GM12873 (cell line): Measurements from ENCODE around the gene BRSK2.

Source experiments
- TF ChIP-seq, protein P1 (sequence below): IDR thresholded peaks from 2 replicates; pipeline ENCODE4 v1.5.1; 2012; ENCODE audit warnings: low read depth, mild to moderate bottlenecking, moderate library complexity, low read length, control low read depth; ENCODE audit not compliant: insufficient read depth; ENCODE audit errors: missing control alignments

BRSK2 gene

DNA sequence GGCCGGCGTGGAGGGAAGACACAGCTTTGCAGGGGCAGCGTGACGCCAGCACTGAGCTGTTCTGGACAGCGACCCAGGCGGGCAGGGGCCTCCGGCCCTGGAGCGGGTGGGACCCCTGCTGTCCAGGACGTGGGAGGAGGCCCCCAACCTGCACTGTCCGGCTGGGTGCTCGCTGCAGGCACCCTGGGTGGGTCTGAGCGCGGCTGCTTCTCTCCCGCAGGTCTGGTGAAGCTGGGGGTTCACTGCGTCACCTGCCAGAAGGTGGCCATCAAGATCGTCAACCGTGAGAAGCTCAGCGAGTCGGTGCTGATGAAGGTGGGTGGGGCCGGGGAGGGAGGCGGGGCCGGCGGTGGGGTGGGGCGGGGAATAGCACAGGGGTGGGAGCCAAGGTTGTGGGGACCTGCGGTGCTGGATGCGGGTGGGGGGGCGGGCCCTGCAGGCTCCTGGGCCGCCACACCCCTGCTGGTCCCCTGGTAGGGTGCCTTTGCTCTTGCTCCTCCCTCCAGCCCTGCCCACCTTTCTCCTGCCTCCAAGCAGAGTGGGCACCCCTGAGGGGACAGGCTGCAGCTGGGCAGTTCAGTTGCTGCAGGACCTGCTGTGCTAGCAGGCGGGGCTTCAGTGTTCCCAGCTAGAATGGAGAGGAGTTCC is 46.2 kb downstream of the BRSK2 start:
- TF ChIP-seq, protein P1, sequence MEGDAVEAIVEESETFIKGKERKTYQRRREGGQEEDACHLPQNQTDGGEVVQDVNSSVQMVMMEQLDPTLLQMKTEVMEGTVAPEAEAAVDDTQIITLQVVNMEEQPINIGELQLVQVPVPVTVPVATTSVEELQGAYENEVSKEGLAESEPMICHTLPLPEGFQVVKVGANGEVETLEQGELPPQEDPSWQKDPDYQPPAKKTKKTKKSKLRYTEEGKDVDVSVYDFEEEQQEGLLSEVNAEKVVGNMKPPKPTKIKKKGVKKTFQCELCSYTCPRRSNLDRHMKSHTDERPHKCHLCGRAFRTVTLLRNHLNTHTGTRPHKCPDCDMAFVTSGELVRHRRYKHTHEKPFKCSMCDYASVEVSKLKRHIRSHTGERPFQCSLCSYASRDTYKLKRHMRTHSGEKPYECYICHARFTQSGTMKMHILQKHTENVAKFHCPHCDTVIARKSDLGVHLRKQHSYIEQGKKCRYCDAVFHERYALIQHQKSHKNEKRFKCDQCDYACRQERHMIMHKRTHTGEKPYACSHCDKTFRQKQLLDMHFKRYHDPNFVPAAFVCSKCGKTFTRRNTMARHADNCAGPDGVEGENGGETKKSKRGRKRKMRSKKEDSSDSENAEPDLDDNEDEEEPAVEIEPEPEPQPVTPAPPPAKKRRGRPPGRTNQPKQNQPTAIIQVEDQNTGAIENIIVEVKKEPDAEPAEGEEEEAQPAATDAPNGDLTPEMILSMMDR, result no peak

- TF ChIP-seq, protein P1, result no peak
Observed at GRCh38 chr11:1436468-1437039, 46.8 kb downstream of the BRSK2 start.

DNA sequence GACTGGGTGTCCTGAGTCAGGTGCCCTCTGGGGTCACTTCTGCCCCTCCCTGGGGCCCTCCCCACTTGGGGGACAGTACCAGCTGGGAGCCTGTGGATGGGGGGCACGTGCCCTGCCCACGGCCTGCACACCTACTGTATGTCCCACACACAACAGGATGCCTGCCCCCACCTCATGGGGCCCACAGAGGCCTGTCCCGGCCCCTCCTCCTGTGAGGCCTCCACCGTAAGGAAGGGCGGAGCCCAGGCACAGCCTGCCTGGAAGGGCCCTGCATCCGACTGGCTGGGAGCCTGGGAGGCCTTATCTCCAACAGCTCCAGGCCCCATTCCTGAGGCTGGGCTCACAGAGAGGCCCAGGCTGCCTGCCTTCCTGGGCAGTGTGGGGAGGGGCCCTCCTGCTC is 47.8 kb downstream of the BRSK2 start:
- TF ChIP-seq, protein P1, result no peak

DNA sequence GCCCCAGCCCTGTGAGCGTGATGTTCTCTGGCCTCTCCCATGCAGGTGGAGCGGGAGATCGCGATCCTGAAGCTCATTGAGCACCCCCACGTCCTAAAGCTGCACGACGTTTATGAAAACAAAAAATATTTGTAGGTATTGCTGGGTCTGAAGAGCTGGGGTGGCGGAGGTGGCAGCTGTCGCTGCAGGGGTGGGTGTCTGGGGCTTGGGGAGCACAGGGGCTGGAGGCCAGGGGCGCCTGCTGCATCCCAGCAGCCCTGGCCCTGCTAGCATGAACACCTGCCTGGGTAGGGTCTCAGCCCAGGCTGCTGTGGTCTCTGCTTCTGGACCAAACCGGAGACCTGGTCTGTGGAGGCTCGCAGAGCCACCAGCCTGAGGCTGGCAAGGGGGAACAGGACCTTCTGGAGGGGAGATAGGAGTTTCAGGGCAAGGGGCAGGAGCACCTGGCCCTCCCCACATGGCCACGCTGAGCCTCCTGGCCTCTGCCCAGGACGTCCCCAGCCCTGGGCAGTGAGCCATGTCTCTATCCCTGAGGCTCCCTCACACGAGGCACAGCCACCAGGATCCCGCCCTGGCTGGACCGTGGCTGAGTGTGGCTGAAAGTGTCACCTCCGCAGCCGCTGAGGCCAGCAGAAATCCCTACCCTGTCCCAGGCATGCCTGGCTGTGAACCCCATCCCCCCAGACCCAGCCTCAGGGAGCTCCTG is 48.7 kb downstream of the BRSK2 start:
- TF ChIP-seq, protein P1, result no peak

DNA sequence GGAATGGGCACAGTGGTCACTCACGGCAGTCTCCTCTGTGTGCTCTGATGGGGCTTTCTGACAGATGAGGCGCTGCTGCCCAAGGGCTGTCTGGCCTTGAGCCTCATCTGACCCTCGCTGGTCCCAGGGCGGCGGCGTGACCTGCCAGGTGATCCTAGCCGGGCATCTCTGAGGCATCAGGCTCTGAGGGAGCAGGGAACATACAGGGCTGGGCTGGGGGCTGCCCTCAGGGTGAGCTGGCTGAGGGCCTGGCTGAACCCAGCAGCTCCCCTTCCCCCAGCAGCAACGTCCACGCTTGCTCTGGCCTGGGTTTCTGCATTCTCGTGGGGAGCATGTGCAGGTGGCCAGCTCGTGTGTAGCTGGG is 49.2 kb downstream of the BRSK2 start:
- TF ChIP-seq, protein P1, result no peak

DNA sequence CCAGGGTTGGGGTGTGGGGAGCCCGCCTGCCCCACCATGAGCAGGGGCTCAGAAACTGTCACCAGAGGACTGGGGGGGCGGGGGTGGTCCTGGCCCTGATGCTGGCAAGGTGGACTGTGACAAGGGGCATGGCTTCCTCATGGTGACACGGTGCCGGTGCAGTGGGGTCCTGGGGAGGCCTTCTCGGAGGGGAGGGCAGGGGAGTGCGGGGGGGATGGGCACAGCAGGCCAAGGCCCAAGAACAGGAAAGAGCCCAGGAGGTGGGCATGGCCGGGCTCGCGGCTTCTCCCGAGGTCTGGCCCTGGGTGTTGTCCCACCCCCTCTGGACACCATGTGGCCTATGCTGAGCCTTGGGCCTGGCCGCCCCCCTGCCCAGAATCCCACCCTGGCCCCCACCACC is 49.6 kb downstream of the BRSK2 start:
- TF ChIP-seq, protein P1, result no peak

DNA sequence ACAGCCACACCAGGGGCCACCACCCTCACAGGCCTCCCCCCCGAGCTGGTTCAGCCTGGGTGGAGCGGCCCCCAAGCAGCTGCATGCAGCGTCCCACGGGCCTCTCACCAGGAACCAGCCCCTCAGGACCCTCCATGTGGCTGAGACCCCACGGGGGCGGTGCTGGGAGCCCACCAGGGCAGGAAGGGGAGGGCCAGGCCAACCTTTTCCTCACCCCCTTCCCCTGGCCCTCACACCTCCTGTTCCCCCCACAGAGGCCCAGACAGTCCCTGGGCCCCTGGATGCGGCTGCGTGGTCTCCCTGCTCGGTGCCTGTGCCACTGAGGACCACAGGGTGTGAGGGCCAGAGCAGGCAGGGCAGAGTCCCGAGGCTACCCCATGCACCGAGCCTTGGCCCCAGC is 50.3 kb downstream of the BRSK2 start:
- TF ChIP-seq, protein P1, result no peak
